Pons (tissue), 1 donor: Measurements from ENCODE around the gene PET100.

Source experiments
- DNase-seq: peaks from one replicate; pipeline ENCODE4 v3.0.0-alpha.2; 2016; ENCODE audit warnings: low spot score

Gene PET100

GRCh38 chr19:7612282-7613274 lies 17.0 kb upstream of the PET100 start:
- DNase-seq: no peak

- DNase-seq: no peak
Measured at GRCh38 chr19:7614859-7615741, 14.5 kb upstream of the PET100 start.

DNA sequence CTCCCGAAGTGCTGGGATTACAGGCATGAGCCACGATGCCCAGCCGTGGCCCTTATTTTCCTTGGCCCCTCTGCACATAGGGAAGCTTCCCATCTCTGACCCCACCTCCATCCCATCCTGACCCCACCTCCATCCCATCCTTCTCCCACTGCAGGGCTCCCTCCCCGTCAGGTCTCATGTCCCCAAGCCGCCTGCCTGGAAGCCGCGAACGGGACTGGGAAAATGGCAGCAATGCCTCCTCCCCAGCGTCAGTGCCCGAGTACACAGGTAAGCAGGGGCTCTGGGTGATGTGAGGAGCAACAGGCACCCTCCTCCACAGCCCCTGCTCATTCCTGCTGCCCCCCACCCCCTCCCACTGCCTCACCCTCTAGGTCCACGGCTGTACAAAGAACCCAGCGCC lies 12.4 kb upstream of the PET100 start:
- no peak for DNase-seq

DNA sequence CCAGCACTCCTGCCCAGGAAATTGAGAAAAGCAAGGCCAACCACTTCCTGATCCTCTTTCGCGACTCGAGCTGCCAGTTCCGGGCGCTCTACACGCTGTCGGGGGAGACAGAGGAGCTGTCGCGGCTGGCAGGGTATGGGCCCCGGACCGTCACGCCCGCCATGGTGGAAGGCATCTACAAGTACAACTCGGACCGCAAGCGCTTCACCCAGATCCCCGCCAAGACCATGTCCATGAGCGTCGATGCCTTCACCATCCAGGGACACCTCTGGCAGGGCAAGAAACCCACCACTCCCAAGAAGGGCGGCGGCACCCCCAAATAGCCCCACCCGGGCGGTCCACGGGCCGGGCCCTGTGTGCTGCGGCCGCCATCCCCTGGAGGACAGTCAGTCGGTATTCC lies 11.9 kb upstream of the PET100 start:
- DNase-seq: no peak

DNA sequence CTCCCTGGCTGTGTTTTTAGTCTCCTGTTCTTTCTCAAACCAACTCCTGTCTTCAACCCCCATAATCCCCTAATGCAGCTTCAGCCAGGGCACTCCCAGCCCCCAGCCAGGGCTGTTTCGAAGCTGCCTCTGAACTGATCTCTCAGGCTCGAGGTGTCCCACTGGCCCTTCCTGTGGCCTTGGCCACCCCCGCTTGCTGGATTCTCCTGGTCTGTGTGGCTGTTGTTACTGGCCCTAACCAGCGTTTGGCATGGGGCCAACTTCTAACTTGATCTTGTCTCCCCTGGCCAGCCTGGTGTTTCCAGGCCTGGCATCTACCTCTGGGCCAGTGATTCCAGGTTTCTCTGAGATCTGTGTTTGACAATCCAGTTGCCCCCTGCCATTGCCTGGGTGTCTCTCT lies 11.2 kb upstream of the PET100 start:
- DNase-seq: no peak

DNA sequence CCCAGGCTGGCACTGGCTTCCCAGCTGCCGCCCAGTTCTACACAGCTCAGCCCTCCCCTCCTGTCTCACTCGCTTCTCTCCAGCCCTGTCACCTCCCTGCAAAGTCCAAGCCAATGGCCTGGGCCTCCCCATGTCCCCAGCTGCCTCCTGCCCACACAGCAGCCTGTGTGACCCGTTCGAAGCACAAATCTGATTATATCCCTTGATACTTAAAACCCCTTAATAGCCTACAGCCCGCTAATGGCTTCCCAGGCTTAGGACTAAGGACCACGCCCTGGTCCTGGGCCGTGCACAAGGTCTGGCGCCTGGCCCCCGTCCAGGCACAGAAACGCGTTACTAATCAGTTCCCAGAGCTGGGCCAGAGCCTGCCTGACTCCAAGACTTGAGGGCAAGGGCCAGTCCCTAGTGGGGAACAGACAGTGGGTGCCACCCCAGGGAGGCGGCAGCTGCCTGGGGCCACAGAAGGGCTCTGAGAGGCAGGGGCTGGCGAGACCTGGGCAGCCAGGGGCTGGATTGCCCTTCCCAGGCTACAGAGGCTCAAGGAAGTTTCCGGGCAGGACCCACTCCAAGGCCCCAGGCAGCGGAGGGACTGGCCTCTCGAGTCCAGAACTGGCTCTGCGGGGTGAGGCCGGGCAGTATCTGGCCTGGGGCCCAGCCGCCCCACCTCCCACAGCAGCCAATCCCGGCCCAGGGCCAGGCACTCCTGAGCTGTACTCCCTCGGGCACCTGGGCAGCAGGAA lies 10.7 kb upstream of the PET100 start:
- DNase-seq: no peak

DNA sequence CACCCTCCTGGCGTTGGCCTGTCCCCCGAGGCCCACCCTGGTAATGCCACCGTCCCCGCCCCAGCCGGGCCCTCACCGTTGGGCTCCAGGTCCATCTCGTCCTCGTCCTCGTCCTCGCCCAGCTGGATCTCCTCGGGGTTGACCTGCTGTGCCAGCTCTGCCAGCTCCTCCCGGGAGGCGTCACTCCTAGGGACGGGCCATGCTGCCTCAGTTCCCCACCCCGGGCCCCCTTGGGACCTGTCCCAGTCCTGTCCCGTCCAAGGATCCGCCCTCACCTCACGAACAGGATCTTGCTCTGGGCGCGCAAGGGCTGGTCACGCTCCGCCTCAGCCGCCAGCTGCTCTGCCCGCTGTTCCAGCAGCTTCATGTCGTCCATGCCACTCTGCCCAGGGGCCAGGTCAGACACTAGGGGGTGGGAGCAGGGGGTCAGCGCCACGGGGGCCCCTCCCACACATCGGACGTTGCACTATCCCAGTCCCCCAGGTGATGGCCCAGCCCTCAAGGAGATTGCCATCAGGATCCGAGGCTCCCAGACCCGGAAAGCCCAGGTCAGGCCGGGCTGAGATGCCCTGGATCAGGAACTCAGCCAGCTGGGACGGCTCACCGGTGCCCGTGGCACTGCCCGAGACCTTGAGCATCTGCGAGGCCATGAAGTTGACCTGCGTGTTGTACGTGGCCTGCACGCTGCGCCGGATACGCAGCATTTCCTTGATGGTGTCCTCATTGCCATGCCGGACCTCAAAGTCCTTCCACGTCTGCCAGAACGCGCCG lies 9.7 kb upstream of the PET100 start:
- no peak for DNase-seq

DNA sequence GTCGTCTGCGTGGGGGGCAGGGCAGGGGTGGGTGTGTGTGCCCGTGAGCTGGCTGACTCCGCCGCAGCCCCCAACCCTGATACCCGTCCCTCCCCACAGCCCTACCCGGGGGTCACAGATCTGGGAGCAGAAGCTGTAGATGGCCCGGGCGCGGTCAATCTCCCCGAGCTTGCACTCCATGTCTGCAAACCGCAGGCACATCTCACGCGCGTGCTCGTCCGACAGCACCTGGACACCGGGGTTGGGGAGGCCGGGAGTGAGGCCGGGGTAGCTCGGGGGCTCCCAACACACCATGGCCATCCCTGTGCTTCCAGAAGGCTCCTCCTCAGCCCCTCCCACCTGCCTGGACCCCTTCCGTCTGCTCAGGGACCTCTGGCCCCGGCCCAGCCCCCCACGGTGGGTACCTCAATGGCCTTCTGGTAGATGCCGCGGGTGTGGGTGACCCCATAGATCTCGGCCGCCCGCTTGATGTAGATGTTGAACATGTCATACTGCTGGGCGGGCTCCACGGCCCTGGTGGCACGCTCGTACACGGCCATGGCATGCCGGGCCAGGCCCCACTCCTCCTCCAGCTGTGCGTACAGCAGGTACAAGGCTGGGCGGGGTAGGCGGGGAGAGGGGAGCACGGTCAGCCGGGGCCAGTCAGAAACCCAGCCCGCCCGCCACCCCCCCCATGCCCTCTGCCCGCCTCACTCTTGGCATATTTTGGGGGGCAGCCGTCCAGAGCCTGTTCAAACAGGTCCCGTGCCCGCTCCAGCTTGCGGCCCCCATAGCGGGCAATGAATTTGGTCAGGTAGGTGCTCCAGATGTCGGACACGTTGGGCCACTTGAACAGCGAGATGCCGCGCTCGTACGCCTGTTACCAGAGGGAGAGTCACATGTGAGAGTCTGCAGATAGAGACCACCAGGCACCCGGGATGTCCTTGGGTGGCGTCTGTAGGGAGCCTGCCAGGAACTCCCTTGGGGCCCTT lies 8.9 kb upstream of the PET100 start:
- no peak for DNase-seq

- DNase-seq: no peak
Measured at GRCh38 chr19:7622933-7623685, 6.5 kb upstream of the PET100 start.

DNA sequence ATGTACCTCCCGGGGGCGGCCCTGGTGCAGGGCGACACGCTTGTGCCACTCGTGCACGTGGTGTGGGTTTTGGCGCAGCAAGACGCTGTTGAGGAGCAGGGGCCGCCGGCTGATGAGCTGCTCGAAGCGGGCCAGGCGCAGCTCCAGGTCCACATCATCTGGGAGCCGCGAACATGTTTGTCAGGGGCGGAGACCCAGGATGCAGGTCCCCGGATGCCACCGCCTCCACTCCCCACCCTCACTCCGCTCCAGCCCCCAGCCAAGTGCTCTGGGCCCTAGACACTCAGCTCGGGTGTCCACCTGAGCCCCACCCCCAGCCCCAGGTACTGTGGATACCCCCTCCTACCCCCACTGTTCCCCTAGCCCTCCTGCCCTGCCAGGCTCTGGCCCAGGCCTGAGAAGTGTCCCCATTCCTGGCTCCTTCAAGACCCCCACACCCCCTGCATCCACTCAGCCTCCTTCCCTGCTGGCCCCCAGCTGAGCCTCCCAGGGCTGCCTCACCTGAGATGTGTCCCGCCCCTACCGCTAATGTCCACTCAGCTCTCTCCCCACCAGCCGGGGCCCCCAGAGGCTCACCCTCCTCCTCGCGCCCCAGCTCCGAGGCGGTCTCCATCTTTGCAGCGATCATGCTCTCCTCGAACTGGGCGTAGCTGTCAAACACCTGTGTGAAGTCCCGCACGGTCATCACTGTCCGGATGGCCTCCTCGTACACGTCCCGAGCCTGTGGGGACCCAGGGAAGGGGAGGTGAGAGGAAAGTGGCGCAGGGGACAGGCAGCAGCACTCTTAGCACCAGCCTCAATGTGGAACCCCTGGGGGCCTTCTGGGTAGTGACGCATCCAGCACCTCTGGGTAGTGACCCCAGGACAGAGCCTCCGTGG lies 5.6 kb upstream of the PET100 start:
- no peak for DNase-seq

- DNase-seq: no peak
Measured at GRCh38 chr19:7624810-7625209, 4.8 kb upstream of the PET100 start.

- DNase-seq: no peak
Measured at GRCh38 chr19:7625763-7626372, 3.7 kb upstream of the PET100 start.

DNA sequence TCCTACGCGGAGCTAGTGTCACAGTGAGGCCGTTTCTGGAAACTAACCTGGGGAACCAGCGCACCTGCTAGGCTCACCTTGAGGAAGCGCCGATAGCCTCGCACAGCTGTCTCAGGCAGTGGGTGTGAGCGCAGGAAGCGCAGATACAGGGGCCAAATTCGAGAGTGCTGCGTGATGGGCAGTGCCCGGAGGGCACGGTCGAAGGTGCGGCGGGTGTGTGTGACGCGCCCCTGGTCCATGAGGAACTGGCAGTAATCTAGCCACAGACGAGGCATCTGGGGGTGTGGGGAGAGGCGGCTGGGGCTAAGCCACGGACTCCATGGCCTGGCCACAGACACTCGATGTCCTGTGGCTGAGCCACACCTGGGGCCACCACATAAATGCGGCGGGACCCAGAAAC lies 2.4 kb upstream of the PET100 start:
- no peak for DNase-seq

- no peak for DNase-seq
Measured at GRCh38 chr19:7628589-7629311, 843 bp upstream of the PET100 start.

- no peak for DNase-seq
Measured at GRCh38 chr19:7631577-7631976, 2.0 kb downstream of the PET100 start.

GRCh38 chr19:7632340-7633203 lies 3.0 kb downstream of the PET100 start:
- no peak for DNase-seq
